ENCODE data around the gene KCTD1.

KCTD1 gene

GRCh38 chr18:26520974-26521373 lies 27.4 kb downstream of the KCTD1 start:
- no peak overlapping the region for H3K4me3 Mint-ChIP-seq
- CTCF ChIA-PET: no interaction called here
- H3K27me3 Mint-ChIP-seq: peaks cover 1% of the 10 kb centered on the region
- H3K4me1 Mint-ChIP-seq: no peaks in the 10 kb centered on the region
- H3K9me3 Mint-ChIP-seq: no peaks in the 10 kb centered on the region
- DNase-seq: no peak
- H3K36me3 Mint-ChIP-seq: no peaks in the 10 kb centered on the region
- H3K27ac Mint-ChIP-seq: no peak overlapping the region

- Mint-ChIP-seq H3K4me1 (no peaks in the 10 kb centered on the region), H3K4me3 (no peak overlapping the region), H3K27ac (no peak overlapping the region), H3K9me3 (no peaks in the 10 kb centered on the region), H3K36me3 (no peaks in the 10 kb centered on the region), H3K27me3 (peaks cover 3% of the 10 kb centered on the region)
- no peak for DNase-seq
- CTCF ChIA-PET: no interaction called here
Observed at GRCh38 chr18:26519114-26519513, 29.2 kb downstream of the KCTD1 start.

GRCh38 chr18:26516964-26517363 lies 31.4 kb downstream of the KCTD1 start:
- H3K4me1 Mint-ChIP-seq: no peaks in the 10 kb centered on the region
- H3K27ac Mint-ChIP-seq: no peak overlapping the region
- peaks cover 3% of the 10 kb centered on the region for H3K27me3 Mint-ChIP-seq
- no peak overlapping the region for H3K4me3 Mint-ChIP-seq
- H3K36me3 Mint-ChIP-seq: no peaks in the 10 kb centered on the region
- CTCF ChIA-PET: interaction anchor here (0.6 kb wide), 1 partner anchor 159 kb away, joined by 3 read pairs; no protein-coding TSS in a partner anchor
- no peaks in the 10 kb centered on the region for H3K9me3 Mint-ChIP-seq
- no peak for DNase-seq

DNA sequence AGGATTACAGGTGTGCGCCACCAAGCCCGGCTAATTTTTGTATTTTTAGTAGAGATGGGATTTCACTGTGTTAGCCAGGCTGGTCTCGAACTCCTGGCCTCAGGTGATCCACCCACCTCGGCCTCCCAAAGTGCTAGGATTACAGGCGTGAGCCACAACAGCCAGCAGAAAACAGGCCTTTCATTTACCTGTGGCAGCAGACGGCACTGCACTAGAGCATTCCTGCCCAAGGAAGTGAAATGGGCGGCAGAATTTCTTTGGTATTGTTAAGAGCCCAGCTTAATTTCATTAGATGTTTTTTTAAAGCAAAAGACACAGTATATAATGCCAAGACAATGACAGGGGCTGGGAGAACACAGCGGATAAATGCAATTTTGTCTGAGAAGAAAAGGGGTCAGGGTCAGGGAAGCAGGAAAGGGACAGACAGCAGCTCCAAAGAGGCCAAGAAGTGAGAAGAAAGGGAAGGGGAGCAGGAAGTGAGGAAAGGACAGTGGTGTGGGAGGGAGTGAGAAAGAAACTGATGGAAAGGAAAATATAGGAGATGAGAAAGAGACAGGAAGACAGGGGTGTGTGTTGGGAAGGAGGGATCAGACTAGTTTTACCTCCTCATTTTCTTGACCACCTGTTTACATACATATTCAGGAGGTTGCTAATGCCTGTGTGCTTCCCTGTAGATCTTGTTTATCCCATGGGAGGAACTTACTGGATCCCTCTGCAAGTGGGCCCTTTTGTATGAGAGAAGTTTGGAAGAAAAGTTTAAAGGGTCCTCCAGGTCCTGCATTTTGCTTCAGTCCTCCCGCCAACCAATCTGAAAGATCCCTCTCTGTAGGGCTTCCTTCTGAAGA lies 32.5 kb downstream of the KCTD1 start:
- no peaks in the 10 kb centered on the region for H3K36me3 Mint-ChIP-seq
- peaks cover 3% of the 10 kb centered on the region for H3K27me3 Mint-ChIP-seq
- DNase-seq: no peak
- H3K27ac Mint-ChIP-seq: no peak overlapping the region
- H3K4me3 Mint-ChIP-seq: no peak overlapping the region
- H3K4me1 Mint-ChIP-seq: no peaks in the 10 kb centered on the region
- H3K9me3 Mint-ChIP-seq: no peaks in the 10 kb centered on the region
- CTCF ChIA-PET: no interaction called here

DNA sequence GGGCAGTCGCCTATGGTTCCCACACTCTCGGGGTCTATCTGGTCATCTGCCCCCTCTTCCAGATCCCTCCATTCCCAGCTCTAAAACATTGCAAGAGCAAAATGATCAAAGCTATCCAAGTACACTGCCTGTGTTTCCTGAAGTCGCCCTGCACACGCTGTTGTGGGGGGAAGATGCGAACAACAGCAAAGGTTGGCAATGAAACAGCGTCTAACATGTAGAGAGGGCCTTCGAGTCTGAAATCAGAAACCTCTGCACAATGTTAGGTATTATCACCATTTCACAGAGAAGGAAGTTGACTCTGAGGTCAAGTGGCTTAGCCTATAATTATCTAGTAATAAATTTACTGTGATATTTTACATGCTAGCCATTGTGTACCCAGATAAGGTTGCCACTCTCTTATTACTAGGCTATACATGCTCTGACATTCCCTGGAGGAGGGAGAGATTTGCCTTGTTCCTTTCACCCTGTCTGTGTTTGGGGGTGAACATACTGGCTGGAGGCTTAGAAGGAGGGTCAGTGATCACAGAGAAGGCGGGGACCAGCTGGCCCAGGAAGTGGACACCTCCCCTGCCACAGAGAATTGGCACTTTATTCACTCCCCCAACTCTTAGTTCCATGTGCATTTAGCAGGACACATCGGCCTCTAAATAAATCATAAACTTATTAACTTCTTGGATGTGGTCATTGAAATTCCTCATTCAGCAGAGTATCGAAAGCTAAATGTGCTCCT lies 36.8 kb downstream of the KCTD1 start:
- no peak for DNase-seq
- Mint-ChIP-seq H3K4me1 (no peaks in the 10 kb centered on the region), H3K27ac (no peak overlapping the region), H3K4me3 (no peak overlapping the region), H3K36me3 (no peaks in the 10 kb centered on the region), H3K9me3 (no peaks in the 10 kb centered on the region), H3K27me3 (peaks cover 3% of the 10 kb centered on the region)
- CTCF ChIA-PET: interaction anchor here (0.6 to 1.0 kb wide), 2 partner anchors 22 to 45 kb away, joined by 3 to 4 read pairs; no protein-coding TSS in a partner anchor

GRCh38 chr18:26510337-26510736 lies 38.0 kb downstream of the KCTD1 start:
- H3K36me3 Mint-ChIP-seq: no peaks in the 10 kb centered on the region
- H3K9me3 Mint-ChIP-seq: no peaks in the 10 kb centered on the region
- H3K27me3 Mint-ChIP-seq: no peaks in the 10 kb centered on the region
- H3K27ac Mint-ChIP-seq: no peak overlapping the region
- CTCF ChIA-PET: interaction anchor here (1.0 kb wide), 1 partner anchor 23 kb away, joined by 3 read pairs; no protein-coding TSS in a partner anchor
- DNase-seq: no peak
- H3K4me1 Mint-ChIP-seq: no peaks in the 10 kb centered on the region
- H3K4me3 Mint-ChIP-seq: no peak overlapping the region

DNA sequence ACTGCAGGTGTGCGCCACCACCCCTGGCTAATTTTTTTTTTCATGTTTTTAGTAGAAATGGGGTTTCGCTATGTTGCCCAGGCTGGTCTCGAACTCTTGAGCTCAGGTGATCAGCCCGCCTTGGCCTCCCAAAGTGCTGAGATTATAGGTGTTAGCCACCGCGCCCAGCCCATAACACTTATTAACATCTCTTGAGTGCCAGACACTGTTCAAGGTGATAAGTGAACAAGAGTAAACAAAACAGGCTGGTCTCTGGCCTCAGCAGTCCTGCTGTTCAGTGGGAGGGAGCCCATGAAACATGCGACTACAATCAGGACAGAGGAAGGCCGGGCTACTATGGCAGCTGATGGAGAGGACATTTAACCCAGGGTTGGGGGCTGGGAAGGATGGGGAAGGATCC lies 42.3 kb downstream of the KCTD1 start:
- Mint-ChIP-seq H3K27me3 (no peaks in the 10 kb centered on the region), H3K9me3 (no peaks in the 10 kb centered on the region), H3K36me3 (no peaks in the 10 kb centered on the region), H3K4me3 (no peak overlapping the region), H3K4me1 (no peaks in the 10 kb centered on the region), H3K27ac (no peak overlapping the region)
- CTCF ChIA-PET: no interaction called here
- DNase-seq: no peak

- CTCF ChIA-PET: interaction anchor here (1.0 kb wide), 1 partner anchor 9 kb away, joined by 3 read pairs; no protein-coding TSS in a partner anchor
- no peaks in the 10 kb centered on the region for H3K27me3 Mint-ChIP-seq
- no peak overlapping the region for H3K4me3 Mint-ChIP-seq
Observed at GRCh38 chr18:26504831-26505230, 43.5 kb downstream of the KCTD1 start.

GRCh38 chr18:26503382-26503781 lies 45.0 kb downstream of the KCTD1 start:
- Mint-ChIP-seq H3K36me3 (no peaks in the 10 kb centered on the region), H3K9me3 (no peaks in the 10 kb centered on the region), H3K4me1 (no peaks in the 10 kb centered on the region), H3K27me3 (no peaks in the 10 kb centered on the region), H3K27ac (no peak overlapping the region), H3K4me3 (no peak overlapping the region)
- CTCF ChIA-PET: interaction anchor here (0.7 kb wide), 1 partner anchor 689 kb away, joined by 3 read pairs; no protein-coding TSS in a partner anchor
- no peak for DNase-seq

More at GRCh38 chr18:26504831-26505230, 43.5 kb downstream of the KCTD1 start:
- no peaks in the 10 kb centered on the region for H3K4me1 Mint-ChIP-seq
- H3K27ac Mint-ChIP-seq: no peak overlapping the region
- H3K9me3 Mint-ChIP-seq: no peaks in the 10 kb centered on the region
- no peaks in the 10 kb centered on the region for H3K36me3 Mint-ChIP-seq
- DNase-seq: no peak

DNA sequence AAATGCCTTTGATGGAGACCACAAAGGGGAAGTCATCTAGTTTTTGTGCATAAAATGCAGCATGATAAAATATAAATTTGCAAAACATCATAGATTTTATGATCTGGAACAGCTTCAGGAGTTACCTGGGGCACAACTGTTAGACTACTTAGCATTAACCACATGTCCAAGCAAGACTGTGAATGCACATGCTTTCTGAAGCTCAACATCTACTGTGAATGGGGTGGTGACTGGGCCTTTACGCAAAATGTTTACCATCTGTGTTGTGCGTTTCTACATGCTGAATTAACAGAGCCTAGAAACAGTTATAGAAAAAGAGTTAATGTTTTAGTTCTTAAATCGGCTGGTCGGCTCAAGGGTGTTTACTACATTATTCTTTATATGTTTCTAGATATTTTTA lies 45.5 kb downstream of the KCTD1 start:
- no peak overlapping the region for H3K27ac Mint-ChIP-seq
- CTCF ChIA-PET: no interaction called here

DNA sequence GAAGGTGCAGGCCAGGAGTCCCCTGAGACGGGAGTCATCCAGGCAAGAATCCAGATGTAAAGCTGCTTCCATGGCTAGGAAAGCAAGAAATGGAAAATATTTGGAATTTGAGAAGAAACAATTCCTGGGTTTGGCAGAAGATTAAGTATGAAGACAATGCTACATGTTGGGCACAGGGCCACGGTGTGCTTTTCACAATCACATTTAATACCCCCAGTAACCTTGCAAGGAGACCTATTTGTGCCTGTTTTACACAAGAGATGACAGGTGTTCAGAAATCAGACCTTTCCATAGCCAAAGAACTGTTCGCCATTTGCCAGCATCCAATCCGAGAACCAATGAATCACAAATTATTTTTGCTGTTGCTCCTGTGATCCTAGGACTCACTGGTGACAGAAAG lies 50.5 kb downstream of the KCTD1 start:
- Mint-ChIP-seq H3K9me3 (no peaks in the 10 kb centered on the region), H3K4me3 (no peak overlapping the region), H3K4me1 (no peaks in the 10 kb centered on the region), H3K27ac (no peak overlapping the region), H3K36me3 (no peaks in the 10 kb centered on the region), H3K27me3 (no peaks in the 10 kb centered on the region)
- CTCF ChIA-PET: no interaction called here
- no peak for DNase-seq

More for the DNA sequence above, 45.5 kb downstream of the KCTD1 start:
- DNase-seq: no peak
- Mint-ChIP-seq H3K36me3 (no peaks in the 10 kb centered on the region), H3K4me3 (no peak overlapping the region), H3K27me3 (no peaks in the 10 kb centered on the region), H3K4me1 (no peaks in the 10 kb centered on the region), H3K9me3 (no peaks in the 10 kb centered on the region)

GRCh38 chr18:26496528-26496927 lies 51.8 kb downstream of the KCTD1 start:
- H3K36me3 Mint-ChIP-seq: no peaks in the 10 kb centered on the region
- DNase-seq: no peak
- H3K9me3 Mint-ChIP-seq: no peaks in the 10 kb centered on the region
- H3K4me1 Mint-ChIP-seq: no peaks in the 10 kb centered on the region
- H3K27ac Mint-ChIP-seq: no peak overlapping the region
- no peaks in the 10 kb centered on the region for H3K27me3 Mint-ChIP-seq
- CTCF ChIA-PET: no interaction called here
- H3K4me3 Mint-ChIP-seq: no peak overlapping the region

GRCh38 chr18:26495287-26495686 lies 53.1 kb downstream of the KCTD1 start:
- Mint-ChIP-seq H3K4me3 (no peak overlapping the region), H3K9me3 (no peaks in the 10 kb centered on the region), H3K4me1 (no peaks in the 10 kb centered on the region), H3K27ac (no peak overlapping the region), H3K27me3 (no peaks in the 10 kb centered on the region), H3K36me3 (no peaks in the 10 kb centered on the region)
- DNase-seq: no peak
- CTCF ChIA-PET: interaction anchor here (0.7 to 1.5 kb wide), 2 partner anchors 9 to 1026 kb away, joined by 3 read pairs; no protein-coding TSS in a partner anchor

DNA sequence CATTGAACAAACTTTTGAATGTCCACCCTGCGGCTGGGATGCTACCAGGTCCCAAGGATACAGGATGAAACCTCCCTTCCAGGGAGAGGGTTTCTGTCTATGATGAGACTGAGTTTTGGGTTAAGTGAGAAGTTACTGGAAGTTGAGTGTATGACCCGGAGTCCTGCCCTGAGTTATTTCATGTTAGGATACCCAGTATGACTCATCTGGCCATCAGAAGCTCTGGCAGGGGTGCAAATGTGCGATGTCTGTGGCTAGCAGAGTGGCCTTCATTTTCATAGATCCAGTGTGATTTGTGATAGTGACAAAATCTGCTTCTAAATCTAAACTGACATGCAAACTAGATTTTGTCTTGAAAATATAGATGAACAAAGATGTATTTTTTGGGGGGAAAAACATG lies 55.3 kb downstream of the KCTD1 start:
- DNase-seq: no peak
- no peaks in the 10 kb centered on the region for H3K9me3 Mint-ChIP-seq
- CTCF ChIA-PET: no interaction called here
- H3K4me1 Mint-ChIP-seq: no peaks in the 10 kb centered on the region
- no peak overlapping the region for H3K4me3 Mint-ChIP-seq
- H3K27ac Mint-ChIP-seq: no peak overlapping the region
- H3K36me3 Mint-ChIP-seq: no peaks in the 10 kb centered on the region
- no peaks in the 10 kb centered on the region for H3K27me3 Mint-ChIP-seq

Data from activated naive CD4-positive, alpha-beta T cell treated with anti-CD3 and anti-CD28 coated beads, Interleukin-2, amount 10 ng/mL, durations not matched to agents 7 days and 5 days (primary cell).